HuH-7 (cell line): ENCODE data around the gene C15orf40.
A peak's percentile ranks its signal among the peaks of the same experiment; 100 is the strongest.
"Not testable (repeated sequence)": the region's sequence is repeated elsewhere in the genome, so short reads cannot be mapped to it uniquely, and the experiment has no call there.

Experiments
- DNase-seq: peaks from one replicate; pipeline ENCODE4 v3.0.0; 2011; ENCODE audit warnings: low spot score

Gene C15orf40

GRCh38 chr15:83011271-83012075, at the start of gene C15orf40:
C15orf40 (minus strand) TSS chr15:83011639; CDS start chr15:83011607, 32 bp downstream.
- peak; percentile 95 for DNase-seq

- DNase-seq = no peak
Observed at GRCh38 chr15:83057696-83058376, 46.4 kb upstream of the C15orf40 start.

GRCh38 chr15:83057002-83057401, 45.6 kb upstream of the C15orf40 start:
- no peak for DNase-seq

GRCh38 chr15:83053151-83053550, 41.7 kb upstream of the C15orf40 start:
- DNase-seq = no peak

GRCh38 chr15:83046558-83047127, 35.2 kb upstream of the C15orf40 start:
- DNase-seq = no peak

- DNase-seq = no peak
Observed at GRCh38 chr15:83044156-83044555, 32.7 kb upstream of the C15orf40 start.

GRCh38 chr15:83039206-83039605, 27.8 kb upstream of the C15orf40 start:
- DNase-seq = no peak

- DNase-seq = no peak
Observed at GRCh38 chr15:83036253-83036652, 24.8 kb upstream of the C15orf40 start.

GRCh38 chr15:83031234-83031633, 19.8 kb upstream of the C15orf40 start:
- not testable (repeated sequence) for DNase-seq

GRCh38 chr15:83030021-83030420, 18.6 kb upstream of the C15orf40 start:
- DNase-seq = no peak

- no peak for DNase-seq
Observed at GRCh38 chr15:83018436-83018835, 7.0 kb upstream of the C15orf40 start.

- no peak for DNase-seq
Observed at GRCh38 chr15:83016906-83017305, 5.5 kb upstream of the C15orf40 start.

- no peak for DNase-seq
Observed at GRCh38 chr15:83015361-83015760, 3.9 kb upstream of the C15orf40 start.

- DNase-seq = no peak
Observed at GRCh38 chr15:83014205-83014653, 2.8 kb upstream of the C15orf40 start.

- DNase-seq = no peak
Observed at GRCh38 chr15:83012636-83013035, 1.2 kb upstream of the C15orf40 start.

GRCh38 chr15:83012076-83012426, 612 bp upstream of the C15orf40 start:
- DNase-seq = no peak

GRCh38 chr15:83010709-83011270, 649 bp downstream of the C15orf40 start:
- DNase-seq = peak; percentile 88

GRCh38 chr15:83000672-83001031, 10.8 kb downstream of the C15orf40 start:
- not testable (repeated sequence) for DNase-seq

GRCh38 chr15:82999905-83000671, 11.4 kb downstream of the C15orf40 start:
- peak; percentile 34 for DNase-seq

GRCh38 chr15:82999426-82999825, 12.0 kb downstream of the C15orf40 start:
- no peak for DNase-seq

GRCh38 chr15:82995938-82996337, 15.5 kb downstream of the C15orf40 start:
- DNase-seq = peak; percentile 28

- DNase-seq = no peak
Observed at GRCh38 chr15:82995076-82995475, 16.4 kb downstream of the C15orf40 start.
